HG02852 (cell line): ENCODE data around the gene TERT.

ENCODE experiments used
- ATAC-seq: cut with Tn5 transposase; IDR thresholded peaks from one replicate; pipeline ENCODE4 v1.9.1; 2021; ENCODE audit warnings: mild to moderate bottlenecking, moderate library complexity; ENCODE audit not compliant: unreplicated experiment

TERT gene

GRCh38 chr5:1265026-1265425, 29.8 kb downstream of the TERT start:
- ATAC-seq, result no peak

- ATAC-seq, result no peak
Measured at GRCh38 chr5:1264211-1264610, 30.7 kb downstream of the TERT start.

GRCh38 chr5:1262381-1262780, 32.5 kb downstream of the TERT start:
- no peak for ATAC-seq

- ATAC-seq, result no peak
Measured at GRCh38 chr5:1261643-1262042, 33.2 kb downstream of the TERT start.

- ATAC-seq, result no peak
Measured at GRCh38 chr5:1259806-1260480, 34.9 kb downstream of the TERT start.

GRCh38 chr5:1257841-1258240, 37.0 kb downstream of the TERT start:
- ATAC-seq, result no peak

GRCh38 chr5:1257363-1257762, 37.5 kb downstream of the TERT start:
- no peak for ATAC-seq

GRCh38 chr5:1256776-1257175, 38.1 kb downstream of the TERT start:
- no peak for ATAC-seq

GRCh38 chr5:1255081-1255561, 39.7 kb downstream of the TERT start:
- ATAC-seq, result no peak

GRCh38 chr5:1254196-1254595, 40.7 kb downstream of the TERT start:
- no peak for ATAC-seq

- ATAC-seq, result no peak
Measured at GRCh38 chr5:1253456-1254105, 41.3 kb downstream of the TERT start.

- ATAC-seq, result no peak
Measured at GRCh38 chr5:1252681-1253080, 42.2 kb downstream of the TERT start.

GRCh38 chr5:1251678-1252580, 42.9 kb downstream of the TERT start:
- ATAC-seq, result no peak

- no peak for ATAC-seq
Measured at GRCh38 chr5:1249366-1250280, 45.2 kb downstream of the TERT start.

GRCh38 chr5:1247811-1248210, 47.1 kb downstream of the TERT start:
- no peak for ATAC-seq

- no peak for ATAC-seq
Measured at GRCh38 chr5:1246711-1247431, 48.0 kb downstream of the TERT start.

- ATAC-seq, result no peak
Measured at GRCh38 chr5:1245905-1246576, 48.8 kb downstream of the TERT start.

- ATAC-seq, result no peak
Measured at GRCh38 chr5:1244976-1245375, 49.9 kb downstream of the TERT start.

- ATAC-seq, result no peak
Measured at GRCh38 chr5:1244255-1244654, 50.6 kb downstream of the TERT start.
